HCT116 (cell line): ENCODE results near the gene MOGAT3. TPM values are rescaled to one million over a fixed set of nuclear protein-coding genes. Genes with fewer than 3 reads are reported as not detected.
A peak's percentile ranks its signal among the peaks of the same experiment; 100 is the strongest.

ENCODE experiments used
- ATAC-seq: fragments of 200-7000 bp; cut with Tn5 transposase; 2 replicates; pipeline ENCODE4 v1.9.1; 2020; ENCODE audit warnings: mild to moderate bottlenecking, moderate library complexity
- BruUV-seq: library from RNA; stranded (reverse); fragments of 400-500 nt; replicated peaks from 2 replicates; lab custom pipeline; 2021; lab: Mats Ljungman, UMichigan
- CTCF ChIA-PET: fragments of 300-600 bp; sonication (Branson Sonifier 250); formaldehyde crosslinking; loops from one replicate; lab custom pipeline; 2021; ENCODE audit warnings: antibody characterized with exemption; lab: Charles Lee
- POLR2A ChIA-PET: fragments of 300-600, 350-600 bp; sonication (Branson Sonifier 250); formaldehyde crosslinking; loops from one replicate; lab custom pipeline; 2021; ENCODE audit warnings: antibody characterized with exemption; lab: Charles Lee
- RAD21 ChIA-PET, 2 experiments: fragments of 300-600 bp; sonication (Branson Sonifier 250); formaldehyde crosslinking; loops; one replicate each; lab custom pipeline; 2023; ENCODE audit warnings: low total read pairs in 2 of 2; ENCODE audit not compliant: uncharacterized antibody in 2 of 2, unreplicated experiment in 2 of 2, low non-redundant PET in 1 of 2; lab: Charles Lee
- DNase-seq: peaks from one replicate; pipeline ENCODE4 v3.0.0-alpha.2; 2010; ENCODE audit warnings: low read depth, low spot score
- H2AFZ ChIP-seq: fragments of 200-600 bp; shearing (Covaris generic), sonication (generic); 2 replicates; pipeline ENCODE4 v1.6.1; 2017; ENCODE audit warnings: low read depth, mixed run types, mixed read lengths, antibody characterized with exemption, low read length; ENCODE audit not compliant: poor library complexity, severe bottlenecking
- H3K27ac ChIP-seq: 2 replicates; pipeline ENCODE4 v1.5.1; 2012; ENCODE audit warnings: low read depth, low read length
- H3K27me3 ChIP-seq: fragments of 200-600 bp; sonication (generic); 2 replicates; pipeline ENCODE4 v1.6.1; 2016; ENCODE audit warnings: mixed run types, low read length, mixed read lengths; ENCODE audit not compliant: insufficient read depth
- H3K36me3 ChIP-seq, 2 experiments: fragments of 200-500 bp in 1 of 2; fragments of 200-600 bp in 1 of 2; sonication (Bioruptor generic) in 1 of 2; sonication (generic) in 1 of 2; 2 replicates each; pipeline versions ENCODE4 v1.5.1 to v1.6.1; 2014 to 2016; ENCODE audit warnings: low read length in 2 of 2, inconsistent platforms in 1 of 2, mixed read lengths in 1 of 2, mixed run types in 1 of 2; ENCODE audit not compliant: insufficient read depth in 2 of 2, control insufficient read depth in 1 of 2
- H3K4me1 ChIP-seq, 2 experiments: fragments of 200-600 bp in 1 of 2; sonication (generic) in 1 of 2; 2 replicates each; pipeline versions ENCODE4 v1.5.1 to v1.6.1; 2012 to 2017; ENCODE audit warnings: low read length in 2 of 2, inconsistent platforms in 1 of 2, mild to moderate bottlenecking in 1 of 2, mixed read lengths in 1 of 2, mixed run types in 1 of 2, moderate library complexity in 1 of 2; ENCODE audit not compliant: insufficient read depth in 2 of 2, control insufficient read depth in 1 of 2
- H3K4me2 ChIP-seq: fragments of 200-600 bp; sonication (generic); 2 replicates; pipeline ENCODE4 v1.6.1; 2017; ENCODE audit warnings: mixed run types, low read length, mixed read lengths
- H3K4me3 ChIP-seq, 2 experiments: fragments of 200-600 bp in 1 of 2; sonication (generic) in 1 of 2; replicated peaks in 1 of 2; 2 replicates each; pipeline ENCODE4 v1.5.1; 2011 to 2016; ENCODE audit warnings: low read length in 2 of 2, control low read depth in 1 of 2, low read depth in 1 of 2, mild to moderate bottlenecking in 1 of 2, mixed read lengths in 1 of 2, mixed run types in 1 of 2
- H3K79me2 ChIP-seq: fragments of 200-600 bp; sonication (generic); 2 replicates; pipeline ENCODE4 v1.6.1; 2017; ENCODE audit warnings: mild to moderate bottlenecking, mixed run types, low read length, moderate library complexity, mixed read lengths; ENCODE audit not compliant: insufficient read depth
- H3K9ac ChIP-seq: fragments of 200-600 bp; sonication (generic); 2 replicates; pipeline ENCODE4 v1.6.1; 2016; ENCODE audit warnings: low read length, mixed read lengths
- H3K9me2 ChIP-seq: fragments of 200-600 bp; sonication (generic), shearing (Covaris generic); 2 replicates; pipeline ENCODE4 v1.6.1; 2017; ENCODE audit warnings: mixed run types, mild to moderate bottlenecking, moderate library complexity; ENCODE audit not compliant: insufficient read depth
- H3K9me3 ChIP-seq, 2 experiments: fragments of 200-500 bp in 1 of 2; fragments of 200-600 bp in 1 of 2; sonication (Bioruptor generic) in 1 of 2; sonication (generic) in 1 of 2; 2 replicates each; pipeline ENCODE4 v1.6.1; 2014 to 2017; ENCODE audit warnings: low read length in 2 of 2, mixed read lengths in 2 of 2, inconsistent platforms in 1 of 2, low read depth in 1 of 2, mild to moderate bottlenecking in 1 of 2, mixed run types in 1 of 2, moderate library complexity in 1 of 2; ENCODE audit not compliant: control insufficient read depth in 1 of 2, insufficient read depth in 1 of 2
- H4K20me1 ChIP-seq: fragments of 200-600 bp; sonication (generic), shearing (Covaris generic); 2 replicates; pipeline ENCODE4 v1.6.1; 2017; ENCODE audit warnings: mixed run types, mild to moderate bottlenecking, moderate library complexity; ENCODE audit not compliant: insufficient read depth
- CEBPB ChIP-seq: IDR thresholded peaks from 2 replicates; pipeline ENCODE4 v1.6.1; 2012; ENCODE audit warnings: low read depth
- EZH2 ChIP-seq: fragments of 200-600 bp; sonication (generic); IDR thresholded peaks from 2 replicates; pipeline ENCODE4 v1.6.1; 2017; ENCODE audit warnings: antibody characterized with exemption, mixed run types
- EZH2phosphoT487 ChIP-seq: fragments of 200-600 bp; IDR thresholded peaks from 2 replicates; pipeline ENCODE4 v1.6.1; 2018; ENCODE audit warnings: antibody characterized with exemption, borderline replicate concordance
- FOSL1 ChIP-seq: IDR thresholded peaks from 2 replicates; pipeline ENCODE4 v1.6.1; 2012; ENCODE audit warnings: low read depth
- POLR2AphosphoS5 ChIP-seq: IDR thresholded peaks from 2 replicates; pipeline ENCODE4 v1.6.1; 2011; ENCODE audit warnings: mild to moderate bottlenecking, low read depth, low read length, moderate library complexity
- YY1 ChIP-seq: IDR thresholded peaks from 2 replicates; pipeline ENCODE4 v1.6.1; 2011; ENCODE audit warnings: low read length, low read depth, moderate library complexity, mild to moderate bottlenecking; ENCODE audit not compliant: insufficient replicate concordance; ENCODE audit errors: extremely low read depth
- intact Hi-C: fragments of 100-400 bp; cut with micrococcal nuclease; formaldehyde crosslinking; loops from 2 replicates; pipeline ENCODE4 v1.10.0; 2022
- total RNA-seq: library from RNA; stranded (reverse); gene quantifications from one replicate; pipeline ENCODE4 v1.2.1, GENCODE V29; 2021; ENCODE audit not compliant: unreplicated experiment
- TF ChIP-seq, protein P1 (sequence below): IDR thresholded peaks from 2 replicates; pipeline ENCODE4 v1.6.1; 2012

MOGAT3 gene
- total RNA-seq, 1 experiment from 2014 or later, result not detected

DNA sequence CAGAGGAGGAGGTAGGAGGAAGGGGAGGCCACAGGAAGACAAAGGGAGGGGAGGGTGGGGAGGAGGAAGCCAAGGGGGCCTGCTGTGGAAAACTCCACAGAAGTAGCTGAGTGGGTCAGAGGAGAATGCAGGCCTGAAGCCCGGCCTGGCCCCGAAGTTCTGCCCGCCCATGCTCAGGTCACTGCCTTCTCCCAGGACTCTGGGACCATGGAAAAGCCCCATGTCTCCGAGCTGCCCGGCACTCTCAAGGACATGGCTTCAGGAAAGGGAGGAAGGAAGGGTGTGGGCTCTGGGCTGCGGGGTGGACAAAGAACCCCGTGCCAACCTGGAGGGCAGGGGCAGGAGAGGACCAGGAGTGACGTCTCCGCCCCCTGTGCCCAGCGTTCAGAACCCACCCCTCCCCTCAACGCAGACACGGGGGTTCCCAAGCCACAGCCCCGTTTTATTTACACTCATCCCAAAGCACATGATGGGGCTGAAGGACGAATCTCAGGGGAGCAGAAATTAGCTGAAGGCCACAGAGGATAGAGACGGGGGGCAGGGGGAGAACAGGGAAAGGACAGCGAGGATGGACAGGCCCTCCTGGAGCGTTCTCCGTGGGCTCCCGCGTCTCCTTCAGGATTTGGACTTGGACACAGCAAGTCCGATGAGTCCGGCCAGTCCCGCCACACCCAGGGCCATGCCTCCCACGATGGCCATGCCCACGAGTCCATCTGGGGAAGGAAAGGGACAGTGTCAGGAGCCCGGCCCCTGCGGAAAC lies 38.5 kb upstream of the MOGAT3 start:
- RAD21 ChIA-PET, result no interaction called here
- Histone ChIP-seq H3K27ac (no peak overlapping the region), H3K4me1 (peaks cover 7 to 10% of the 10 kb centered on the region in 2 experiments), H3K27me3 (no peaks in the 10 kb centered on the region), H3K9ac (no peak overlapping the region), H2AFZ (no peak overlapping the region), H4K20me1 (no peaks in the 10 kb centered on the region), H3K9me2 (no peaks in the 10 kb centered on the region), H3K9me3 (no peaks in the 10 kb centered on the region), H3K79me2 (peaks cover 27% of the 10 kb centered on the region), H3K4me2 (no peak overlapping the region), H3K4me3 (no peak overlapping the region), H3K36me3 (peaks cover 5 to 9% of the 10 kb centered on the region in 2 experiments; a peak in 1 of 4 replicates)
- no TSS peak for BruUV-seq
- TF ChIP-seq FOSL1 (no peak), POLR2AphosphoS5 (no peak), EZH2phosphoT487 (no peak), CEBPB (no peak)
- TF ChIP-seq, protein P1, sequence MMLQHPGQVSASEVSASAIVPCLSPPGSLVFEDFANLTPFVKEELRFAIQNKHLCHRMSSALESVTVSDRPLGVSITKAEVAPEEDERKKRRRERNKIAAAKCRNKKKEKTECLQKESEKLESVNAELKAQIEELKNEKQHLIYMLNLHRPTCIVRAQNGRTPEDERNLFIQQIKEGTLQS, result no peak
- POLR2A ChIA-PET, result no interaction called here
- CTCF ChIA-PET, result no interaction called here
- no peak for DNase-seq
- intact Hi-C loops, result no loop called here
- ATAC-seq, result no peak

GRCh38 chr7:101238226-101239182 lies 37.7 kb upstream of the MOGAT3 start:
- H3K4me1 ChIP-seq, result peaks cover 2% of the 10 kb centered on the region in 2 experiments; a peak in 3 of 4 replicates
- CTCF ChIA-PET, result no interaction called here
- H3K9me3 ChIP-seq, result no peaks in the 10 kb centered on the region
- H3K79me2 ChIP-seq, result peaks cover 20% of the 10 kb centered on the region
- intact Hi-C loops, result no loop called here
- RAD21 ChIA-PET, result no interaction called here
- no peak for TF ChIP-seq EZH2
- TF ChIP-seq, protein P1, result no peak
- no peak for TF ChIP-seq YY1
- 0 out of 2 replicates have a peak, but pooled peaks have one; percentile 16 for TF ChIP-seq POLR2AphosphoS5
- no peaks in the 10 kb centered on the region for H4K20me1 ChIP-seq
- no peak overlapping the region for H3K4me3 ChIP-seq
- ATAC-seq (no peak), DNase-seq (no peak)
- no peak overlapping the region for H3K4me2 ChIP-seq
- H3K9me2 ChIP-seq, result no peaks in the 10 kb centered on the region
- no peak overlapping the region for H2AFZ ChIP-seq
- POLR2A ChIA-PET, result no interaction called here
- no peak overlapping the region for H3K9ac ChIP-seq
- H3K27ac ChIP-seq, result no peak overlapping the region
- BruUV-seq, result no TSS peak
- no peaks in the 10 kb centered on the region for H3K27me3 ChIP-seq
- H3K36me3 ChIP-seq, result peaks cover 5 to 9% of the 10 kb centered on the region in 2 experiments; a peak in 1 of 4 replicates
